ENCODE data around the gene CNR2.
"Not testable (repeated sequence)": the region's sequence is repeated elsewhere in the genome, so short reads cannot be mapped to it uniquely, and the experiment has no call there.

Gene CNR2

GRCh38 chr1:23916209-23917131 is 3.3 kb upstream of the CNR2 start:
- peak; percentile 94 for DNase-seq

GRCh38 chr1:23915466-23915865 is 2.3 kb upstream of the CNR2 start:
- DNase-seq: no peak

- DNase-seq: no peak
Measured at GRCh38 chr1:23914921-23915320, 1.8 kb upstream of the CNR2 start.

- DNase-seq: no peak
Measured at GRCh38 chr1:23911921-23912320, 1.2 kb downstream of the CNR2 start.

- DNase-seq: peak; percentile 62
Measured at GRCh38 chr1:23910553-23911246, 2.5 kb downstream of the CNR2 start.

GRCh38 chr1:23910144-23910543 is 3.0 kb downstream of the CNR2 start:
- no peak for DNase-seq

GRCh38 chr1:23909412-23909811 is 3.8 kb downstream of the CNR2 start:
- DNase-seq: no peak

- DNase-seq: no peak
Measured at GRCh38 chr1:23908453-23909341, 4.5 kb downstream of the CNR2 start.

- DNase-seq: no peak
Measured at GRCh38 chr1:23906731-23907130, 6.4 kb downstream of the CNR2 start.

- DNase-seq: peak; percentile 88
Measured at GRCh38 chr1:23905461-23906025, 7.6 kb downstream of the CNR2 start.

GRCh38 chr1:23904748-23905357 is 8.3 kb downstream of the CNR2 start:
- no peak for DNase-seq

- DNase-seq: no peak
Measured at GRCh38 chr1:23903754-23904153, 9.4 kb downstream of the CNR2 start.

- no peak for DNase-seq
Measured at GRCh38 chr1:23902321-23903278, 10.6 kb downstream of the CNR2 start.

- DNase-seq: not testable (repeated sequence)
Measured at GRCh38 chr1:23900017-23900416, 13.1 kb downstream of the CNR2 start.

GRCh38 chr1:23899070-23899469 is 14.1 kb downstream of the CNR2 start:
- no peak for DNase-seq

GRCh38 chr1:23897083-23897482 is 16.1 kb downstream of the CNR2 start:
- no peak for DNase-seq

- no peak for DNase-seq
Measured at GRCh38 chr1:23896491-23896890, 16.7 kb downstream of the CNR2 start.

GRCh38 chr1:23895993-23896392 is 17.2 kb downstream of the CNR2 start:
- DNase-seq: no peak

GRCh38 chr1:23895082-23895481 is 18.1 kb downstream of the CNR2 start:
- DNase-seq: no peak

- DNase-seq: no peak
Measured at GRCh38 chr1:23889074-23889473, 24.1 kb downstream of the CNR2 start.

- DNase-seq: no peak
Measured at GRCh38 chr1:23885222-23885621, 27.9 kb downstream of the CNR2 start.

Data from NCI-H82 (cell line).